ENCODE results near the gene RPL18. TPM values are rescaled to one million over a fixed set of nuclear protein-coding genes. Genes with fewer than 3 reads are reported as not detected.
A peak's percentile ranks its signal among the peaks of the same experiment; 100 is the strongest.

The RPL18 gene
- total and polyA plus RNA-seq, 9 of the 15 experiments (the other 6 are each of a cell fraction or from before 2014, with no cell fraction given): 312 to 2,635 (median 1,653) TPM

GRCh38 chr19:48618916-48619691 lies at the start of gene RPL18, which contains the start of gene SPHK2 (continued):
- TF ChIP-seq C11orf30 (IDR thresholded peaks at IDR 0.05; ENCODE audit: low read depth) (peak; percentile 98), ARID4B (CRISPR knock-in tag; IDR thresholded peaks at IDR 0.05) (peak; percentile 92), E2F5 (CRISPR knock-in tag; IDR thresholded peaks at IDR 0.05) (no peak), ZNF76 (CRISPR knock-in tag; IDR thresholded peaks at IDR 0.05; ENCODE audit: borderline replicate concordance) (no peak), ZBTB34 (CRISPR knock-in tag; IDR thresholded peaks at IDR 0.05) (no peak), PHF8 (IDR thresholded peaks at IDR 0.05; ENCODE audit: borderline replicate concordance, low read length) (peak; percentile 93), ATF7 (IDR thresholded peaks at IDR 0.05) (peak; percentile 95), ZFP30 (CRISPR knock-in tag; IDR thresholded peaks at IDR 0.05; ENCODE audit: borderline replicate concordance) (no peak), HDAC1 (IDR thresholded peaks at IDR 0.05) (peak in 1 of 2 experiments; percentile 44; a peak in 1 of 4 replicates), KLF1 (tag; IDR thresholded peaks at IDR 0.05) (peak; percentile 70), TSHZ1 (CRISPR knock-in tag; IDR thresholded peaks at IDR 0.05) (no peak), TEAD2 (tag; IDR thresholded peaks at IDR 0.05) (no peak), NFIX (CRISPR knock-in tag; IDR thresholded peaks at IDR 0.05; ENCODE audit: low read depth) (no peak), ILK (tag; IDR thresholded peaks at IDR 0.05; ENCODE audit: borderline replicate concordance, low read depth) (no peak), MTA3 (IDR thresholded peaks at IDR 0.05; ENCODE audit: borderline replicate concordance) (peak; percentile 82; the same call in 1 of the 2 replicates), SPI1 (IDR thresholded peaks at IDR 0.05; ENCODE audit: borderline replicate concordance, low read depth, low read length) (0 out of 2 replicates have a peak, but pooled peaks have one; percentile 32), ZNF263 (CRISPR knock-in tag; IDR thresholded peaks at IDR 0.05; ENCODE audit: borderline replicate concordance) (peak; percentile 80; the same call in 1 of the 2 replicates)

All from K562 (cell line).